ENCODE results near the gene OLFML2A.

GRCh38 chr9:124854822-124855221 is 77.9 kb downstream of the OLFML2A start:
- TF ChIP-seq CTCF (IDR thresholded peaks at IDR 0.05; ENCODE audit: poor library complexity) (no peak), EZH2 (IDR thresholded peaks at IDR 0.05; ENCODE audit: borderline replicate concordance) (no peak), EZH2phosphoT487 (IDR thresholded peaks at IDR 0.05; ENCODE audit: low read depth, severe bottlenecking, unreplicated experiment) (no peak)

Measured in hepatocyte (in vitro differentiated cells).